Left kidney (tissue), 2 donors: ENCODE measurements around the gene DUSP3. TPM values are rescaled to one million over a fixed set of nuclear protein-coding genes. Genes with fewer than 3 reads are reported as not detected.

Source experiments
- DNase-seq: peaks from one replicate; pipeline ENCODE4 v3.0.0-alpha.2; 2013
- polyA plus RNA-seq: library from polyadenylated mRNA; unstranded; fragments of 120-200 nt; gene quantifications from one replicate; pipeline ENCODE4 v1.2.1, GENCODE V29; 2013; ENCODE audit not compliant: insufficient read length

The DUSP3 gene
- polyA plus RNA-seq, 1 donor, result 58.5 TPM

DNA sequence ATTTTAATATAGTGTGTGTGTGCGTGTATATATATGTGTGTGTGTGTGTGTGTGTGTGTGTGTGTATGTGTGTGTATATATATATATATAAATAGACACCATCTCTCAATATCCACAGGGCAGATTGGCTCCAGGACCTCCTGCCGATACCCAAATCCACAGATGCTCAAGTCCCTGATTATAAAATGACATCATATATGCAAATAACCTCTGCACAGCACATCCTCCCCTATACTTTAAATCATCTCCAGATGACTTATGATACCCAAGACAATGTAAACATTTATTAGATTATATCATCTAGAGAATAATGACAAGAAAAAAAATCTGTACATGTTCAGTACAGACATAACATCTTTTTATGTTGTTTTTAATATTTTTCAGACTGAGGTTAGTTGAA, 7.8 kb downstream of the DUSP3 start:
- no peak for DNase-seq

DNA sequence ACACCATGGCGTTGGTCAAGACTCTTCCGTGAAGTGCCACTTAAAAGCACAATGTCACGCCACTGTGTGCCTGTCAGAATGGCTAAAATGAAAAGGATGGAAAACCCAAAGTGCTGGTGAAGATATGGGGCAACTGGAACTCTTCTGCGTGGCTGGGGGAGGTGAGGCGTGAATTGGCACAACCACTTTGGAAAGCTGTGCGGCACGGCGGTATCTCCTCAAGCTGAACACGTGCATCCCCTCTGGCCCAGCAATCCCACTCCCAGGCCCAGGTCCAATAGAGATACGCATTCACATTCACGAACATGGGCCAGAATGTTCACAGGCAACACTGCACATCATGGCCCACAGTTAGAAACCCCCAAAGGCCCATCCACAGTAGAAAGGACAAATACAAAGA, 8.9 kb downstream of the DUSP3 start:
- no peak for DNase-seq

DNA sequence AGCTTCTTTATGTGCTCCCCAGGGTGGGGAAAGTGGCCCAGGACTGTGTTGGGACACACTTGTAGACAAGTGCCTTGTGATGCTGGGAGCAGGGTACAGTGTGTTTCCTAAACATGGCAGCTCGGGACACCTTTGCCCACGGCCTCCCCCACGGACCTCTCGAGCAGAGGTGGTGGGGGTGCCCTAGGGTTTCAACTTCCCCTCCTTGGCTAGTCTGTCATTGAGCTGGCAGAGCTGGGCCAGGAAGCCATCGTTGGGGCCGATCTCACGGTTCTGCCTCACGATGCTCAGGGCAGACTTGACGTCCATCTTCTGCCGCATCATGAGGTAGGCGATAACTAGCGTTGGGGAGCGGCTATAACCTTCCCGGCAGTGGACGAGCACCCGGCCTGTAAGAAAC, 9.4 kb downstream of the DUSP3 start:
- no peak for DNase-seq

DNA sequence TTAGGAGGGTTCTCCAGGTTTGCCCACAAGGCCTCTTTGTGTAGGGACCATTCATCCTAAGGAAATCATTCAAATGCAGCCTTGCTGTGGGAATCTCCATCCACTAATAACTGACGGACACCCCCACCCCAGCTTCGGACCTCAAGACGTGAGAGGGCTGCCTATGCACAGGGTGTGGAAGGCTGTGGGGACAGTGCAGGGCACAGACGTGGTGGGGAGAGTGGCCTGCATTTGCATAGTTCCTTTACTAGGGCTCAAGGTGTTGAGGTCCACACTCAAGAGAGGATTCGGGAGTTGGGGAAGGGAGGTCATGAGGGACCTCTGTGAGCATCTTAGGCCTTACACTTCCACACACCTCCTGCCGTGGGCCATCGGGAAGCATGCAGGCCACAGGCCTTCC, 9.8 kb downstream of the DUSP3 start:
- DNase-seq, result no peak

DNA sequence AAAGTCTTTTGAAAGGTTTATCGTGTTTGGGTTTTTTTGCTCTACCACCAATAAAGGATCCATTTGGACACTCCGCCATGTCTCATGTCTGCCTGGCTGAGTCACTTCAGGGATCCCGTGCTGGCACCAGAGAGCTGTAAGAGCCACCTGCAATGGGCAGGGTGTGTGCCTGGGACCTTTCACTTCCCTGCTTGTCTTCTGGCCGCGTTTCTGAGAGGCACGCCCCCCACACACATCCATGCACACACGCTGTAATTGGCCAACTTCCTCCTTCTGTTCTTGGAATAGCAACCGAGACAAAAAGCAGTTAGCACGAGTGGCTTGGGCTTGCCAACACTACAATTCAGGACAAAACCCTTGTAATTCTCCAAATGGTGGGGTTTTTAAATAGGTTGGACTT, 10.4 kb downstream of the DUSP3 start:
- no peak for DNase-seq

DNA sequence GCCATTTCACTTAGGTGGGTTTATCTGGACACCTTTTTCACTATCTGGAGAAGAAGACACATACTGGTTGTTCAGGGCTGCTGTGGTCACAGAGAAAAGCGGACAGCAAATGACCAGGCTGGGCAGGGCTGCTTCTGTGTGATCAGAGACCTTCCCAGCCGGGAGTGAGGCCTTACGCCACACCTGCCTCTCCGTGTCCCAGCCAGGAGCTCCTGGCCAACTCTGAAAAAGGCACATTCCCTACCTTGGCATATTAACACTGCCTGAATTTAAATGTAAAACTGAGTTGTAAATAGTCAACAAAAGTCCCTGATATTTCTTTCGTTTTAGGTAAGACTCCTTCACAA, 11.1 kb downstream of the DUSP3 start:
- DNase-seq, result no peak

DNA sequence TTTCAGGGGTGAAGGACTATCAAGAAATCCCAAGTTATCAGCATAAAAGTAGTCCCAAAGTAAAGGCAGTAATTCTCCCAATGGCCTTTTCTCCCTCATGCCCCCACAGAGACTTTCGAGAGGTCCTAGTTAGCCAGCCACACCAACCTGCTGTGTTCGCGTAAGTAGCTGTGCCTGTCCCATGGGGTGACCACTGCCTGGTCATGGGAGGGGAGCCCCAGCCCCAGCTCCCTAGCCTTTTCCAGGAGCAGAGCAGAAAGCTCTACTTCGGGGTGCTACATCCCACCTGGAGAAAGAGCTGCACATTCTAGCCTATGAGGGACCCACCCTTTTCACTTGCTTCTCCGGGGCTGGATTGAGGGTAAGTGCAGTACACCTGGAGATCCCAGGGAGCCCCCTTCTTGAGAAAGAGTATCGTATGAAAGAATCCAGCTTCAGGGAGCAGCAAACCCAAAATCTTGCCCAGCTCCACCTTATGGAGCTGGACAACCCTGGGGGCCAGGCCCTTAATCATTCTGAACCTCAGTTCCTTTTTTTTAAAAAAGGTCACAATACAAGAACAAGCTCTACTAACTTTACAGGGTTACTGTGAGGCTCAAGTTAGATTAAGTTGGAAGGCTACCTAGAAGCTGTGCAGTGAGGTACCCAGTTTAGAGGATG, 11.6 kb downstream of the DUSP3 start:
- no peak for DNase-seq

DNA sequence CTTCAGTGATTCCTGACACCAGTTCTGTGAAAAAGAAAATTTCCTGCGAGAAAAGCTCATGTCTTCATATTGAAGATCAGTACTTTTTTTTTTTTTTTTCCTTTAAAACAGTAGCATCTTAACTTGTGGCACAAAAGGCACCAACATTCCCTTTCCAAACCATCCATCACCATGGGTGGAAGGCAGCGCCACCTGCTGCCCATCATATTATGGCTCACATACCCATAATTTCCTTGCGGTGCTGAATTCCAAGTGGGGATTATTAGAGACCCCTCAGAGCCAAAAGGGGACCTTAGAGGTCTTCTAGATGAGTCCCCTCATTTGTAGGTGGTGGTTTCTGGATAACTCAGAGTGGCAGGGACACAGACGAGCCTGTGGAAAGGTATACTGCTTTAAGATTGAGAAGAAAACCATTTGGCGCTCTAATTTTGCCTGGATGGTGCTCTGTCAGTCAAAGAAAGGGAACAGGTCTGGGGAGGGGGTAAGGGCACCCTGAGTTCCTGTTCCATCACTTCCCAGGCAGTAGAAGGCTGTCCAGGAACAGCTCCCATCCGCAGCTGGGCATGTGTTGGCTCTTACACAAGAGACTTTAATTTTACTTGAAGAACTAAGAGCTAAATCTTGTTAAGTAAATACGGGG, 12.2 kb downstream of the DUSP3 start:
- peak; percentile 62 for DNase-seq

DNA sequence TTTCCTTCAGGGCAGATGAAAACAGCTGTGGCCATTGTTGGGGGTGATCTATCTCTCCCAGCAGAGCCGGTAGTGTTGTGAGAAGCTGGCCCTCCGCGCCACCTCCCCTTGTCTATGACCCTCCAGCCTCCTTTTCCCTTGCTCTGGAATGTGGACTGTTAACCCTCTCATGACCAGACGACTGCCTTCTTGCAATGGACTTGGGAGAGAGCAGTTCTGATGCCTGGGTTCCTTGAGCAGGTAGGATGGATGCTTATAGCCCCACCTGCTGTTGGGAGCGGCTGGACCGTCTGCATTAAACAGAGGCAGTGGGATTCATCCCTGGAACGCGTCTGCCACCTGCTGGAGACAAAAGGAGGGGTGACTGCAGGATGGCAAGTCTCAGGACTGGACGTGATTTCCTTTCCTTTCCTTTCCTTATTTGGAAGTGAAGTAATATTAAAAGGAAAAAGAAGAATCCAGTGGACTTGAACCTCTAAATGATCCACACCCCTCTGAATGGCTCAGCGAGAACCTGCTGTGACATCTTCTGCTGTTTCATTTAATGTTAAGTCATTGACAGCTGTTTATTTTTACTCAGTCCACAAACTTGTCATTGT, 18.4 kb downstream of the DUSP3 start:
- DNase-seq, result peak; percentile 96

DNA sequence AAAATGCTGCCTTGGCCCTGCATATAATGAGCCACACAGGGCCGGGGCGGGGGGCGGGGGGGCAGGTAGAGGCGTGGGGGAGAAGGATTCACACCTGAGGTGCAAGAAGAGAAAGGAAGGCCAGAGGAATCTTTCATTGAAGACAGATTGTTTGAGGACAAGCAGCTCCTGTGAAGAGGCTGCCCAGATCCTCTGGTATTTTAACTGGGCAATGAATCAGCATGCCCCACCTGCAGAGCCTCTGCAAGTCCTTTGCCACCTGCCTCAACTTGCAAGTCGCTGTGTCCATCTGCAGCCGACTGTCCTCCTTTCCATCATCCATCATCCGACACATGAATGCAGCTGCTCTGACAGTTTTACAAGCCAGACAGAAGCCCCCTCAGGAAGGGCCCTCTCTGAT, 18.9 kb downstream of the DUSP3 start:
- no peak for DNase-seq

DNA sequence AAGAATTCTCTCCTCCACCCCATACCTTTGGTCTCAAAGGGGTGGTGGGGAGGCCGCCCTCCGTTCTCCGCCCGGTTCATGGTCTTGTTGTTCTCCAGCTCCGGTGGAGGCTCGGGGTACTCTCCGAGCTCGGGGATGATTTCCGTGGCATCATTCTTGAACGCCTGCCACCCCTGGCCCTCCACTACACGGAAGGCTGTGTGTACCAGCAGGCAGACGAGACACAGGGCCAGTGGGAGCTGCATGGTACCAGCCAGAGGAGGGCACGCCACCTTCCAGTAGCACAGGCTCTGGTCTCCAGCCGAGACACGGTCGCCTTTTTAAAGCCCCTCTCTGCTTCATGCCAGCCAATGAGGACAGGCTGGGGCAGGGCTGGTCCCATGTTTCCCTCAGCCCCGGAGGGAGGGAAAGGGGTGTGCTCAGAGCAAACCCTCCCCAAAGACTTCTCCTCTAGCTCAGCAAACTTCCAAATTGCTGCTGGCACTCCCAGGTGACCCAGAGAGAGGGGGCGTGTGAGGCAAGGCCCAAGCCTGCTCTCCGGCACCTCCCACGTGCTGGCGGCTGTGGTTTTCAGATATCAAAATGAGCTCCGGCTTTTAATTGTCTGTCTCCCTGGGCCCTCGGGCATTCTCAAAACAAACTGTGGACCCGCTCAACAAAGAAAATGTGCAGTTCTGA, 20.1 kb downstream of the DUSP3 start, which contains the start of gene SOST:
SOST (minus strand) TSS at position 295 of the 678 bp plus-strand sequence; CDS start at position 245, 50 bp downstream.
- DNase-seq, result no peak

DNA sequence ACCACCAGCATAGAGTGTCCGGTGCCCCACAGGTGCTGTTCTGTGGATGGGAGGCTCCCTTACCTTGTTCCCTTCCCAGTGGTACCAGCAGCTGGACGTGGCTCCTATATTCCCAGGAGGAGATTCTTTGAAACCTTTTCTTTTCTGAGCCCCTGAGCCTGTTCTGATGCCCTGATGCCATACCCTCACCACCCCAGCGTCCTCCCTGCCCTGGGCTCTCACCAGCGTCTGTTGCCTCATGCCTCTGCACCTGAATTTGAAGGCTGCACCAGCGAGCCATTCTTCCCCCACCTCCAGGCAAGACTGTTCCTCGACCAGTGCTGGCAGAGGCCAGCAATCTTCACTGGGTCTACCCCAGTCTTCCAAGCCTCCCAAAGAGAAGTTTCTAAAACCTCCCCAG, 20.7 kb downstream of the DUSP3 start:
- no peak for DNase-seq

DNA sequence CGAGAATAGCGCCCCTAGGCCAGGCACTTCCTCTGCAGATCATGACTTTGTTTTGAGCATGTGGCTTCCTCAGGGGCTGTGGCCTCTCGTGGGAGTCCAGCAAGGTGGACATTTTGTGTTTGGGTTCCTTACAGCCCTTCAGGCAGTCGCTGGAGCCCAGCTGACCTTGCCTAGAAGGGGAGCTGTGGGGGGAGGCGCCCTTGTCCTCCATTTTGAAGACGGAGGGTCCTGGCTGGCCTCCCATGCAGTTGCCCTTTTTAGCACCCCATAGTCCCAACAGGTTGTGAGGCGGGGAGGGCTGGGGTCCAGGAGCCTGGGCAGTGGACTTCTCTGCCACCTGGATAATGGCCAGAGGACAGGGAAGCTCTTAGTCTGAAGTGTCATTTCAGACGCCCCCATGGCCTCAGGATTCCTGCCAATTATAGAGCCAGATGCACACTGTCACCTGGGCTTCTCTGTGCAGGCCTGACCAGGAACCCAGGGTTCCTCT, 21.6 kb downstream of the DUSP3 start:
- DNase-seq, result no peak

DNA sequence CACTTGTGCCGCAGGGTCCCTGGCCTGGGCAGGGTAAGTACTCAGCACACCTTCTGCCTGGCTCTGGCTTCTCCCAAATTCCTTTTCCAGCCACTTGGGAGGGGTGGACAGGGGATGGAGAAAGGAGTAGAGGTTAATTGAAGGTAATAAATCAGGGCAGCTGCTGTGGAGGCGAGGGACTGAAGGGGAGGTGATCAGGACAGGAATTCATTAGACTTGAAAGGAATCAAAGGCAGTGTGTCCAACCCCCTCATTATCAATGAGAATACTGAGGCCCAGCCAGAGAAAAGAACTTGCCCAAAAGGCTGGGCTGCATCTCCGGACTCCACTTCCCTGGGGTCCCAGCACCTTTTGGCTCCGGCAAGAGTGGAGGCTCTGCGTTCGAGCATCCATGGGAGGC, 22.6 kb downstream of the DUSP3 start:
- DNase-seq, result no peak

DNA sequence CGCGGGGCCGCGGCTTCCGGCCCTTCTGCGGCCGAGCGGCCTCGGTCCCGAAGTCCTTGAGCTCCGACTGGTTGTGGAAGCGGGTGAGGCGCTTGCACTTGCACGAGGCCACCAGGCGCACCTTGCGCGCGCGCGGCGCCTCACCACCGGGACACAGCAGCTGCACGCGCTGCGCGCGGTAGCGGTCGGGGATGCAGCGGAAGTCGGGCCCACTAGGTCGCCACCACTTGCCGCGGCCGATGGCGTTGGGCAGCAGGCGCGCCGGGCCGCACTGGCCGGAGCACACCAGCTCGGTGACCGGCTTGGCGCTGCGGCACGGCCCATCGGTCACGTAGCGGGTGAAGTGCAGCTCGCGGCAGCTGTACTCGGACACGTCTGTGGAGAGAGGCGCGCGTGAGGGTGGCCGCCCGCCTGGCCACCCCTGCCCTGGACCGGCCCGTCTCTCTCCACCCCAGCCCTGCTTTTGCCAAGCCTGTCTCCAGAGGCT, 23.3 kb downstream of the DUSP3 start:
- DNase-seq, result no peak

DNA sequence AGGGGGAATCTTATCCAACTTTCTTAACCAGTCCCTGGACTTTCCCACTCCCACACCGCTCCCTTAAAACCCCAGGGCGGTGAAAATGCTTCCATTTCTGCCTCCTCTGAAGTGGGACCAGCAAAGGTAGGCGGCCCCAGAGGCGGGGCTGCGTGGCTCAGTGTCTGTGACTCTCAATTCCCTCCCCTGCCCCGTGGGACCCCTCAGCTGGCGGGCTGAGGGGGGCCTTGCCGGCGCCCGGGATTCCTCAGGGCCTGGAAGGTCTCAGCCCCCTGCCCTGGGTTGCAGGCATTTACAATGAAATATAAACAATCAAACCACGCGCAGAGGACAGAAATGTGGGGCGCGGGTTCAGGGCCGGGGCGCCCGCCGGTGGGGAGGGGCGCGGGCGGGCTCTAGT, 23.8 kb downstream of the DUSP3 start:
- no peak for DNase-seq

DNA sequence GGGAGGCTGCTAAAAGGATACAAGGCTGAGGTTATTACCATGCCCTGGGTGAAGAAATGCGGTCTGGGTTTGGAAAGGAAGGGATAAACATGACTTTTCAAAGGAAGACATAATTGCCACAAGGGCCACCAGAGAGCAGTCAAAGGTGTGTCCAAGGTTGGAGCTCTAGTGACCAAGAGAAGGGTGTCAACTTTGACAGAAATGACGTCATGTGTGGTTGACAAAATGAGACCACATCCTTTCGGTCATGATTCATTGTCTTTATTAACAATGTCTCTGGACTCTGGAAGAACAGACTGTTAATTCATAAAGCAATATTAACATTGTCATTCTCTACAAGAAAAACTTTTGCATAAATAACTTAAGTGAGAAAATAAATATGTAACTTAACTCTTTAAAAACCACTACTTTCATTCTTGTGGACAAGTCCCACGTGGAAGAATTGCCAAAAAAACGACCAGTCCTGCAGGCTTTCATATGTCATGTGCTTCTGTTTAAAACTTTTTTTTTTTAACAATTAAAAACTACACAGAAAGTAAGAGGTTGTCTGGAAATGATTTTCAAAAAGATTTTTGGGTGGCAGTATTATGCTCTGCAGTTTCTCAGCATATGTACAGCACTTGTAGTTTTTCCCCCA, 25.2 kb downstream of the DUSP3 start:
- DNase-seq, result no peak

DNA sequence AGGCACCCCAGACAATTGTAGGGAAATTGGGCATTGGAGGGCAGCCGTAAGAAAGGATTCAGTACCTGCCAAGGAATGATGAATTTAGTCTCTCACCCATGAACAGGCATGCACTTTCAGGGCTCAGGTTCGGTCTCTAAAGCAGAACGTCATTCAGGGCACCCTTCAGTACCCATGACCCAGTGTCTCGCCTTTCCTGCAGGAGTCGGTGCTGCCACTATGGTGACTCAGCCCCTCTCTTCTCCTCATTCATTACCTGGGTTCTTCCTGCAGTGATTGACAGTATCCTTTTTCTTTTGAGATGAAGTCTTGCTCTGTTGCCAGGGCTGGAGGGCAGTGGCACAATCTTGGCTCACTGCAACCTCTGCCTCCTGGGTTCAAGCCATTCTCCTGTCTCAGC, 28.6 kb downstream of the DUSP3 start:
- no peak for DNase-seq

DNA sequence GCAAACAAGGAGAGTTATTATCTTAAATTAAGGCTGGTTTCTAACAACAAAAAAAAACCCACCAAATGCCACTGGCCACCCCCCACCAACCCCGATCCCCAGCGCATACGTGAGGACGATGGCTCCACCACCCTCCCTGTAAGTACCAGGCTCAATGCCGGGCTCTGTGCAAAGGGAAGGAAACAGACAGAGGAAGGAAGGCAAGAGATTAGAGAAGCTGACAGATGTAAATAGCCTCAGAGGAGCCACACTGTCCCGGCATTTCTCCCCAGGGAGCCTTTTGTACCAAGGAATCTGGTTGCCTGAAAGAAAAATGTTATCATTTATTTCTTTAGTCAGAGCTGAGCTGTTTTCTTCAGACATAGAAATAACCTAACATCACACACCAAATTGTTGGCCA, 33.2 kb downstream of the DUSP3 start:
- DNase-seq, result no peak

DNA sequence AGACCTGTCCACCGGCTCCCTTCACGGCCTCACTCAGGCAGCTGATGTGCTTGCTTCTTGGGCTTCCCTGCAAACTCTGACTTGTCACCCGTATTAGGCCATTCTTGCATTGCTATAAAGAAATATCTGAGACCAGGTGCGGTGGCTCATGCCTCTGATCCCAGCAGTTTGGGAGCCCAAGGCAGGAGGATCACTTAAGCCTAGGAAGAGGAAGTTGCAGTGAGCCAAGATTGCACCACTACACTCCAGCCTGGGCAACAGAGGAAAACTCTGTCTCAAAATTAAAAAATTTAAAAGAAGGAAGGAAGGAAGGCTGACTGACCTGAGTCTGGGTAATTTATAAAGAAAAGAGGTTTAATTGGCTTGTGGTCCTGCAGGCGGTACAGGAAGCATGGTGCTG, 37.1 kb downstream of the DUSP3 start:
- DNase-seq, result no peak

DNA sequence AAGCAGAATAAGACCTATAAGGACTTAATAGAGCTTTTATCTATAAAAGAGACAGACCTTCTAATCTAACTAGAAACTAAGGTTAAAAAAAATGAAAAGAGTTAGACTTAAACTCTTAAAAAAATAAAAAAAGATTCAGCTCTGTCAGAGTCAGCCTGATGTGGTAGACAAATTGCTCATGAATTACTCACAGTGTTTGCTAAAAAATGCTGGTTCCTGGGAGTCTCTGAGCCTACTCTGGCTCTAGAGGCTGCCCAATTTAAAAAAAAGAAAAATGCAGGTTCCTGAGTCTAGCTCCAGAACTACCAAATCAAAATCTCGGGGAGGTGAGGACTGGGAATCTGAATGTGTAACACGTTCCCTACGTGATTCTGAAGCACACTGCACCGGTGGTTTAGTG, 38.2 kb downstream of the DUSP3 start:
- no peak for DNase-seq

DNA sequence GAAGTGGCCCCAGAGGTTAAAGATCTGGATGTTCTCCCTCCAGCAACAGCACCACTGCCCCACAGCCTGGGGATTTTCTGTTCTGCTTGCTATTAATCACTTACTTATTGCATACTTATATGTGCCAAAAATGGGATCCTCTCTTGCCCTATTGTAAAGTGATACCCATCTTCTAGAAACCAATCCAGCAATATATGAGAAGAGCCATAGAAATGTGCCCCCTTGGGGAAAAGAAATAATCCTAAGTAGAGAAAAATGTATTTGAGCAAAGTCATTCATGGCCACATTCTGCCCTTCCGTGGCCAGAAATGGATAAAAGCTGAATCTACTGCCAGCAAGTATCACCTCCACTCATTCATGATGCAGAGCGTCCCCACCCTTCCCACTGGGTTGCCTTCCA, 41.1 kb downstream of the DUSP3 start:
- no peak for DNase-seq

DNA sequence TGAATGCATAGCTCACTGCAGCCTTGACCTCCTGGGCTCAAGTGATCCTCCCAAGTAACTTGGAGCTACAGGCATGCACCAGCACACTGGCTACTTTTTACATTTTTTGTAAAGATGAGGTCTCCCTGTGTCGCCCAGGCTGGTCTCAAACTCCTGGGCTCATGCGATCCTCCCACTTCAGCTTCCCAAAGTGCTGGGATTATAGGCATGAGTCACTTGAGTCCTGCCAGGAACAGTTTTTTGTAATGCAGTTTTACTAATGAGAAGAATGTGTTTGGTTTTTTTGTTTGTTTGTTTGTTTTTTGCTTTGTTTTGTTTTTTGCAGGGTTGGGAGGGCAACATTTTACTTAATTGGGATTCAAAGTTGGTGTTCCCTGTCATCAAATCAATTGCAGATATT, 42.4 kb downstream of the DUSP3 start:
- DNase-seq, result no peak
